A673 (cell line): Measurements from ENCODE around the gene TPPP.
"Not testable (repeated sequence)": the region's sequence is repeated elsewhere in the genome, so short reads cannot be mapped to it uniquely, and the experiment has no call there.

Experiments used
- CTCF ChIP-seq: fragments of 300-800, 200-600 bp; sonication (generic); conservative IDR thresholded peaks from 2 replicates; pipeline ENCODE4 v1.5.1; 2017; ENCODE audit warnings: low read depth, mild to moderate bottlenecking, antibody characterized with exemption, low read length, moderate library complexity, mixed read lengths
- EZH2 ChIP-seq: fragments of 200-600 bp; sonication (generic); IDR thresholded peaks from 2 replicates; pipeline ENCODE4 v1.6.1; 2017; ENCODE audit warnings: borderline replicate concordance, low read depth, mild to moderate bottlenecking, mixed read lengths, antibody characterized with exemption, low read length; ENCODE audit not compliant: poor library complexity, severe bottlenecking

- not testable (repeated sequence) for TF ChIP-seq CTCF, EZH2
Observed at GRCh38 chr5:708848-709517, 15.8 kb upstream of the TPPP start.
